Esophagus mucosa (tissue), 1 donor: ENCODE measurements around the gene CABLES2. TPM values are rescaled to one million over a fixed set of nuclear protein-coding genes. Genes with fewer than 3 reads are reported as not detected.
"Not testable (repeated sequence)": the region's sequence is repeated elsewhere in the genome, so short reads cannot be mapped to it uniquely, and the experiment has no call there.

Experiments used
- ATAC-seq: fragments of 200-7000 bp; cut with Tn5 transposase; one replicate; pipeline ENCODE4 v1.9.1; 2020
- total RNA-seq: library from RNA; stranded (reverse); gene quantifications from one replicate; pipeline ENCODE4 v1.2.4, GENCODE V29; 2023
- donor health status: DM: yes; HTN: yes; CAD: no.

Gene CABLES2
- total RNA-seq, 1 donor from 2014 or later: 2.4 TPM

DNA sequence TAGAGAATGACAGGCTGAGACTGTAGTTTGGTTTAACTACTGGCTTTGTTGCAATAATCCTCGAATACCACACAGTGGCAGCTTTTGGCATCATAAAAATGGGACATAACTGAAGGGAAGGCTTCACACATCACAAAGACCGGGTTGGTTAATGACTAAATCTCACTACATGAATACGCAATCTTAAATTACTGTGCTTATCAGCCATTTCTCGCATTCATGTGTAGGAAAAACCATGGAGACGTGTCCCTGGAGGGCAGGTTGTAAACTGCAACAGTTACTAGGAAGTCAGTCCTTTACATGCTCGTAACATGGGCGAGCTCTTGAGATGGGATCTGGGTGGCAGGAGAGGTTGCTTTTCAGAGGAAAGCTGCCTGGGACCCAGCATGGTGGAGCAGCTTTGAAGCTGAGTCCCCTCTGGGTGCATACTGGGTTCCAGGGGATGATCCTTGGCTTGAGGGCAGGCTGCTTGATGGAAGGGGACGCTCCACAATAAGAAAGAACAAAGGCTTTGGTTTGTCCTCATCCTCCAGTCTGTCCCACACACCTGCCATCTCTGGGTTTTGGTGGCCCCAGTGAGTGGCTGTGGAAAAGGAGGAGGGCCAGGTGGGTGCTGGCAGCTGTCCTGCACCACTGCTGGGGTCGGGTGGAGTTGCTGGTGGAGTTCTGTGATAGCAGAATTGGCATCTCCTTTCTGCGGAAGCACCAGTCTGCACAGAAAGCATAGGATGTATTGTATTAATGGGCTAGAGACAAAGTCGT, 18.1 kb downstream of the CABLES2 start:
- no peak for ATAC-seq

DNA sequence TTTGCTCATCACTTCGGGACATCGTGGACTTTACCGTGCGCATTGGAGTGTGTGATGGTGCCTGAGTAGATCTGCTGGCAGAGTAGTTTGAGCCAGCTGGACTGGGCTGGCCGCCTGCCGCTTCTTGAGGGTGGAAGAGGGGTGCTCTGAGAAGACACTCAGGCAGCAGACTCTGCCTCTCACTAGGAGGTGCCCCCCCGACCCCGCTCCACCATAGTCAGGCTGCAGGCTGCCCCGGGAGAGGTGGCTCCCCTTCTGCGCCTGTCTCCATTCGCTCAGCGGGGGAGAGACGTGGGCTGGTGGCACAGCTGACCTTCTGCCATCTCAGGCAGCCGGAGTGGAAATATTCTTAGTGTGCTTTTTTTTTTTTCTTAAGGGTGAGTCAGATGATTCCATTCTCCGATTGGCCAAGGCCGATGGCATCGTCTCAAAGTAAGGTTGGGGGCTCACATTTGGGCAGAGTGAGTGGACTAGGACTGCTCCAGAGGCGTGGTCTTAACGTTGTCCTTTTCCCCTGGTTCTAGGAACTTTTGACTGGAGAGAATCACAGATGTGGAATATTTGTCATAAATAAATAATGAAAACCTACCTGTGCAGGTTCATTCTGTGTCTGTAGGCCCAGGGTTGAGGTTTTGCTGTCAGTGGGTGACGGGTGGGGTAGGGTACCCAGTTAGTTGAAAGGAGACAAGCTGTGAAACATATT, 19.0 kb downstream of the CABLES2 start:
- no peak for ATAC-seq

DNA sequence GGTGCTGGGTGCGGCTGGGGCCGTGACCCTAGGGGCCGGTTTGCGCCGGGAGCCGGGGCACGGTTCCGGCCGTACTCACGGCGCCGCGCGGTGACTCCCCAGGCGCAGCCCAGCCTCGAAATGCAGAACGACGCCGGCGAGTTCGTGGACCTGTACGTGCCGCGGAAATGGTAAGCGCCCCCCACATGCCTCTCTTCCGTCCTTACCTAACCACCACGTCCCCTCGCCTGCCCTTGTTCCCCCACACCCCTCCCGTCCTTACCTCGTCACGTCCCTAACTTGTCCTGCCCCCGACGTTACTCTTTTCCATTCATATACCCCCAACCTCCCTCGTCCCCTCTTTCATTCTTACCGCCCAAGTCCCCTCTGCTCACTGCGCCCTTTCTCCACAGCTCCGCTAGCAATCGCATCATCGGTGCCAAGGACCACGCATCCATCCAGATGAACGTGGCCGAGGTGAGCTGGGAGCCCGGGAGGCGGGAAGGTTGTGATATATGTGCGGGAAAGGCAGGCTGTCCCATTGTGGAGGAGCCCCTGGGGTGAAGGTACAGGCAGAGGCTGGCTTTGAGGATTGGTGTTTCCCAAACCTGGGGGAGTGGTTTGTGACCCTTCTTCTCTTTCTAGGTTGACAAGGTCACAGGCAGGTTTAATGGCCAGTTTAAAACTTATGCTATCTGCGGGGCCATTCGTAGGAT, 19.7 kb downstream of the CABLES2 start:
- ATAC-seq: no peak

GRCh38 chr20:62386383-62387218, 20.5 kb downstream of the CABLES2 start, which contains the start of gene RPS21:
Gene RPS21, plus strand, starts transcription at chr20:62387103. Its CDS starts 236 bp downstream, at chr20:62387339.
- peak; percentile 91 for ATAC-seq

GRCh38 chr20:62382306-62383198, 24.5 kb downstream of the CABLES2 start:
- peak; percentile 45 for ATAC-seq

- no peak for ATAC-seq
Observed at GRCh38 chr20:62381842-62382241, 25.2 kb downstream of the CABLES2 start.

- ATAC-seq: peak; percentile 60
Observed at GRCh38 chr20:62381202-62381797, 25.8 kb downstream of the CABLES2 start.

- ATAC-seq: peak; percentile 79
Observed at GRCh38 chr20:62378215-62378614, 28.9 kb downstream of the CABLES2 start.

DNA sequence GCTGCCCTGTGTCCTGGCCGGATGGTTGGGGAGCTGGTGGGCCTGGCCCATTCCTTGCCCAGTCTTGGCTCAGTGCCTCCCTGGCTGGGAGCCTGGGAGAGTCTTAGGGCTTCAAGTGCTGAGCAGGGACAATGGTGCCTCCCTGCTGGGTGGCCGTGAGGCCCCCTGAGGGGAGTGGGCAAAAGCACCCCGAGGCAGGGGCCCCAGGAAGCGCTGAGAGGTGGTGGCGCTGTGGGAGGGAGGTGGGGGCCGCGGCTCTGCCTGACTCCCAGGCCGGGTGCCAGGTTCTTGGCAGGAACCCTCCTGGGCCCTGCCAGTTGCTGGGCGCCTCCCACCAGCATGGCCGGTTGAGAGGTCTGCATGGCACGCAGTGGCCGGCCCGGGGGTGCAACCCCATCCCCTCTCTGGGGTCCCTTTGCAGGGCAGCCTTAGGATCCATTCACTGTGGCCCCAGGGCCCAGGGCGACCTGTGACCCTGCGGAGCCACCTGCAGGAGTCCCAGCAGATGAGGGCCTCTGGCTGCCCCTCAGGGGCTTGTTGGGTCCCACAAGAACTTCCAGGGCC, 29.4 kb downstream of the CABLES2 start:
- ATAC-seq: peak; percentile 1

DNA sequence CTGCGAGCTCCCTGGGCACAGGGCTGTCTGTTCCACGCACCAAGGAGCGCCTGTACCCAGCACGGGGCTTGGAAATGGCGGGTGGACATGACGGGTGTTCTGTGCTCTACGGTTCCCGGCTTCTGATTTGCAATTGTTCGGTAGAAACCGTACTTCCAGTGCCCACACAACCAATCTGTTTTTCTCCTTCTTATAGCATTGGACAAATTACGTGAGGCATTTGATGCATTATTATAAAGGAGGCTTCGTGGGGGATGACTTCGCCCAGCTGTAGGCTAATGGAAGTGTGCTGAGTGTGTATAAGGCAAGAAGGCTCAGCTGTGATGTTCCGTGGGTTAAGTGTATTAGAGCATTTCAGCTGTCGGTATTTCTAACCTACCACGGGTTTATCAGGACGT, 30.0 kb downstream of the CABLES2 start:
- no peak for ATAC-seq

GRCh38 chr20:62376112-62377063, 30.7 kb downstream of the CABLES2 start:
- ATAC-seq: no peak

GRCh38 chr20:62374331-62375152, 32.5 kb downstream of the CABLES2 start:
- no peak for ATAC-seq

- not testable (repeated sequence) for ATAC-seq
Observed at GRCh38 chr20:62373631-62374179, 33.4 kb downstream of the CABLES2 start.

GRCh38 chr20:62372042-62372993, 34.8 kb downstream of the CABLES2 start:
- no peak for ATAC-seq

GRCh38 chr20:62371588-62372041, 35.5 kb downstream of the CABLES2 start:
- ATAC-seq: no peak

DNA sequence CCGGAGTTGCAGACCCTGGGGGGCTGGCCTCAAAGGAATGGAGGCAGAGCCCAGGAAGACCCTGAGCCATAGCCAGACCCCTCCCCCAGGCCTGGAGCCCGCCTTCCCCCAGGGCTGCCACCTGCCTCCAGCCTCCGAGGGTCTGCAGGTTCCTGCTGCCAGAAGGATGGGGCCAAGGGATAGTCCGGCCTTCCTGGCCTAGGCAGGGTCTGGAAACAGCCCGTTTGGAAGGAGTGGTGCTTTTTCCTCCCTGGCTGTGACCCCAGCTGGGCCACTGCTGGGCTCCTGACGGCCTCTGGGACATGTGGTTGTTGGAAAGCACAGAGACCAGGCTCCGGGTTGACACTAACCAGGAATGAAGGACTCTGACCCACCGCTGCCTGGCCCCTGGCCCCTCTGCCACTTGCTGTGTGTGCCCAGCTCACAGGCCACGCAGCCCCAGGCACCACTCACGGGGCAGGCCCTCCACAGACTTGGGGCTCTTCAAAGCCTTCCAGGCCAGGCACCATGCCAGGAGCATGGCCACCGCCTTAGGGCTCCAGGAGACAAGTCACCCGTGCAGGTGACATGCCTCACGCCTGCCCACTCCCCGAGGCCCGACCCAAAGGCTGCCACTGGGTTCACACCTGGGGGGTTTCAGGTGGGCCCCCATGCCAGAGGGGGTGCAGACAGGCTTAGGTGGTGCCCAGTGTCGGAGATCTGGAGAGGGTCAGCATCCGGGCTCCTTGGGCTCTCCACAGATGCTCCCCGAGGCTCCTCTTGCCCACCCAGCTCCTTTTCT, 36.1 kb downstream of the CABLES2 start:
- no peak for ATAC-seq
